ENCODE measurements around the gene PRPF38A. TPM values are rescaled to one million over a fixed set of nuclear protein-coding genes. Genes with fewer than 3 reads are reported as not detected.

Gene PRPF38A
- total RNA-seq, 1 experiment from 2014 or later, result 62.4 TPM

DNA sequence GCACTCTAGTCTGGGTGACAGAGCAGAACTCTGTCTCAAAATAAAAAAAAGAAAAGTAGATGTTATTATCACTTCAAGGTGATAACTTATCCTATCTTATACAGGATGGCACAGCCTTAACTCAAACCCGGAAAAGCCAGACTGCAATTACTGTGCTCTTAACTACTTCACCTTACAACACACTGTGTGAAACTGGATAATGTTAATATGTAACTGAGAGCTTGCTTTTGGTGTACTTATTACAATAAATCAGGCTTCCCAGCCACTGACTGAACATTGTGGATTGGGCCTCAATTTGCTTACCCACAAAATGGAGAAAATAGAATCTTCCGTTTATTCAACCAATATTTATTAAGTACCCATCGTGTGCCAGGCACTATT, 1.6 kb upstream of the PRPF38A start:
- TF ChIP-seq ATF1 (CRISPR knock-in tag; IDR thresholded peaks at IDR 0.05), result no peak
- TF ChIP-seq, protein P1, sequence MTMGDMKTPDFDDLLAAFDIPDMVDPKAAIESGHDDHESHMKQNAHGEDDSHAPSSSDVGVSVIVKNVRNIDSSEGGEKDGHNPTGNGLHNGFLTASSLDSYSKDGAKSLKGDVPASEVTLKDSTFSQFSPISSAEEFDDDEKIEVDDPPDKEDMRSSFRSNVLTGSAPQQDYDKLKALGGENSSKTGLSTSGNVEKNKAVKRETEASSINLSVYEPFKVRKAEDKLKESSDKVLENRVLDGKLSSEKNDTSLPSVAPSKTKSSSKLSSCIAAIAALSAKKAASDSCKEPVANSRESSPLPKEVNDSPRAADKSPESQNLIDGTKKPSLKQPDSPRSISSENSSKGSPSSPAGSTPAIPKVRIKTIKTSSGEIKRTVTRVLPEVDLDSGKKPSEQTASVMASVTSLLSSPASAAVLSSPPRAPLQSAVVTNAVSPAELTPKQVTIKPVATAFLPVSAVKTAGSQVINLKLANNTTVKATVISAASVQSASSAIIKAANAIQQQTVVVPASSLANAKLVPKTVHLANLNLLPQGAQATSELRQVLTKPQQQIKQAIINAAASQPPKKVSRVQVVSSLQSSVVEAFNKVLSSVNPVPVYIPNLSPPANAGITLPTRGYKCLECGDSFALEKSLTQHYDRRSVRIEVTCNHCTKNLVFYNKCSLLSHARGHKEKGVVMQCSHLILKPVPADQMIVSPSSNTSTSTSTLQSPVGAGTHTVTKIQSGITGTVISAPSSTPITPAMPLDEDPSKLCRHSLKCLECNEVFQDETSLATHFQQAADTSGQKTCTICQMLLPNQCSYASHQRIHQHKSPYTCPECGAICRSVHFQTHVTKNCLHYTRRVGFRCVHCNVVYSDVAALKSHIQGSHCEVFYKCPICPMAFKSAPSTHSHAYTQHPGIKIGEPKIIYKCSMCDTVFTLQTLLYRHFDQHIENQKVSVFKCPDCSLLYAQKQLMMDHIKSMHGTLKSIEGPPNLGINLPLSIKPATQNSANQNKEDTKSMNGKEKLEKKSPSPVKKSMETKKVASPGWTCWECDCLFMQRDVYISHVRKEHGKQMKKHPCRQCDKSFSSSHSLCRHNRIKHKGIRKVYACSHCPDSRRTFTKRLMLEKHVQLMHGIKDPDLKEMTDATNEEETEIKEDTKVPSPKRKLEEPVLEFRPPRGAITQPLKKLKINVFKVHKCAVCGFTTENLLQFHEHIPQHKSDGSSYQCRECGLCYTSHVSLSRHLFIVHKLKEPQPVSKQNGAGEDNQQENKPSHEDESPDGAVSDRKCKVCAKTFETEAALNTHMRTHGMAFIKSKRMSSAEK (CRISPR knock-in tag; IDR thresholded peaks at IDR 0.05; ENCODE audit: borderline replicate concordance), result no peak
- TF ChIP-seq SMAD3 (CRISPR knock-in tag; IDR thresholded peaks at IDR 0.05; ENCODE audit: borderline replicate concordance), result no peak
- POLR2A ChIA-PET, result interaction anchor here (1.9 kb wide), 1 partner anchor 347 kb away, joined by 10 read pairs; the partner anchor contains the start of genes BTF3L4 and TXNDC12
- no peak for DNase-seq (ENCODE audit: low spot score)
- Mint-ChIP-seq H3K9me3 (no peaks in the 10 kb centered on the region), H3K4me1 (peaks cover 23% of the 10 kb centered on the region), H3K27ac (peak overlapping the region; percentile 57; the same call in 1 of the 2 replicates), H3K36me3 (peaks cover 43% of the 10 kb centered on the region), H3K27me3 (ENCODE audit: low read depth) (no peaks in the 10 kb centered on the region), H3K4me3 (peak overlapping the region; percentile 100)
- ATAC-seq, result no peak
- CTCF ChIA-PET, result no interaction called here

DNA sequence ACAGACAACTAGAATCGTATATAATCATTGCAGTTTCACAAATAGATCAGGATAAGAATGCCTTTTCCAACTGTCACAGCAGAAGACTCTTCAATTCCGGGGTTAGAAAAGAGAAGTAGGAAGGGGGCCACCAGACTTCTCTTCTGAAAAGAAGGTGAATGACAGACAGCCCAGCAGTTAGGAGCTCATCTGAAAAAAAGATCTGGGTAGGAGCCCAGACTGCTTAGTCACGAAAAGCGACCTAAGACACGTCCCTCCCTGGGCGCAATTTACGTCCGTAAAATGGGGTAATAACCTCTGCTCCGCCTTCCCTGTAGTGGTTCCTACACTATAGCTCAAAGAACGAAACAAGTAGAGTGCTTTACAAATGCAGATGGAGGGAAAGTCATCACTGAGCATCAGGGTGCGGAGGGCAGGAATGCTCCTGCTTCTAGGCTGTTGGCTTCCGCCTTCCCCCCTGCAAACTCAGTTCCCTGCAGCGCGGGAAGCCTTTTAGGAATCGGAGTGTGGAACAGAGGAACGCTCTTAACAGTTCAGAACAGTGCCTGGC, 761 bp upstream of the PRPF38A start:
- DNase-seq (ENCODE audit: low spot score), result peak; percentile 51
- Mint-ChIP-seq H3K27me3 (ENCODE audit: low read depth) (no peaks in the 10 kb centered on the region), H3K4me1 (peaks cover 23% of the 10 kb centered on the region), H3K9me3 (no peaks in the 10 kb centered on the region), H3K36me3 (peaks cover 49% of the 10 kb centered on the region), H3K4me3 (peak overlapping the region; percentile 100), H3K27ac (peak overlapping the region; percentile 100)
- ChIA-PET CTCF (interaction anchor here (0.8 to 1.6 kb wide), 5 partner anchors 21 to 283 kb away, joined by 3 to 13 read pairs (median 4); no protein-coding TSS in a partner anchor), POLR2A (interaction anchor here (0.7 to 1.9 kb wide), 11 partner anchors 17 to 348 kb away, joined by 3 to 16 read pairs (median 3); partner anchors contain the start of genes BTF3L4, CC2D1B, SHISAL2A and TUT4)
- TF ChIP-seq GABPB1 (CRISPR knock-in tag; IDR thresholded peaks at IDR 0.05) (no peak), ZNF232 (CRISPR knock-in tag; IDR thresholded peaks at IDR 0.05) (no peak), ZNF138 (CRISPR knock-in tag; conservative IDR thresholded peaks at IDR 0.05) (no peak), TEAD1 (CRISPR knock-in tag; IDR thresholded peaks at IDR 0.05) (peak; percentile 16; the same call in 1 of the 2 replicates), SMAD3 (CRISPR knock-in tag; IDR thresholded peaks at IDR 0.05; ENCODE audit: borderline replicate concordance) (no peak), FOXP1 (CRISPR knock-in tag; IDR thresholded peaks at IDR 0.05; ENCODE audit: borderline replicate concordance) (no peak)
- TF ChIP-seq, protein P2, sequence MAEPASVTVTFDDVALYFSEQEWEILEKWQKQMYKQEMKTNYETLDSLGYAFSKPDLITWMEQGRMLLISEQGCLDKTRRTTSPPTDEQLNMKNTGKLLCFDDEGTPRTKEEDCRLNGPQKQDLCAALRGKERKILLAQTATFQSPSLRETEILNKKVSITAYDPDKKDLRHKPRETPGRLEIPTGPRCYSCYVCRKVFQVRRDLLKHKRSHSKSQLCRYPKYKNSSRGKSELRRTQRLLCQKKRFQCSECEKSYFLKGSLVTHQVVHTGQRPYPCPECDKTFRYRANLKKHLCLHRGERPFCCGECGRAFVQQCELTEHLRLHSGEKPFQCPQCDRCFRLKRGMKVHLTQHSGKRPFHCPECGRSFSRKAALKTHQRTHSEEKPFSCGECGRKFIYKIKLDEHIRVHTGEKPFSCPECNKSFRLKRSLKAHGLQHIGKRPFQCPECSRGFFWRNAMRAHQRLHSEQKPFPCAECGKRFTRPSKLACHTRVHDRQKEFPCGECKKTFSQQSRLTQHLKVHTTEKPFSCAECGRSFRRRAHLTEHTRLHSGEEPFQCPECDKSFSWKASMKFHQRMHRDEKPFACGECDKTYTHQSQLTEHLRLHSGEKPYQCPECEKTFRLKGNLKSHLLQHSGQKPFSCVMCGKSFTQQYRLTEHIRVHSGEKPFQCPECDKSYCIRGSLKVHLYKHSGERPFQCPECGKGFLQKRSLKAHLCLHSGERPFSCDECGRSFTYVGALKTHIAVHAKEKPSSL (CRISPR knock-in tag; conservative IDR thresholded peaks at IDR 0.05), result no peak
- TF ChIP-seq, protein P3, sequence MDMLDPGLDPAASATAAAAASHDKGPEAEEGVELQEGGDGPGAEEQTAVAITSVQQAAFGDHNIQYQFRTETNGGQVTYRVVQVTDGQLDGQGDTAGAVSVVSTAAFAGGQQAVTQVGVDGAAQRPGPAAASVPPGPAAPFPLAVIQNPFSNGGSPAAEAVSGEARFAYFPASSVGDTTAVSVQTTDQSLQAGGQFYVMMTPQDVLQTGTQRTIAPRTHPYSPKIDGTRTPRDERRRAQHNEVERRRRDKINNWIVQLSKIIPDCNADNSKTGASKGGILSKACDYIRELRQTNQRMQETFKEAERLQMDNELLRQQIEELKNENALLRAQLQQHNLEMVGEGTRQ (CRISPR knock-in tag; IDR thresholded peaks at IDR 0.05), result no peak
- TF ChIP-seq, protein P4, sequence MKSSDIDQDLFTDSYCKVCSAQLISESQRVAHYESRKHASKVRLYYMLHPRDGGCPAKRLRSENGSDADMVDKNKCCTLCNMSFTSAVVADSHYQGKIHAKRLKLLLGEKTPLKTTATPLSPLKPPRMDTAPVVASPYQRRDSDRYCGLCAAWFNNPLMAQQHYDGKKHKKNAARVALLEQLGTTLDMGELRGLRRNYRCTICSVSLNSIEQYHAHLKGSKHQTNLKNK (CRISPR knock-in tag; IDR thresholded peaks at IDR 0.05), result no peak
- TF ChIP-seq, protein P5, sequence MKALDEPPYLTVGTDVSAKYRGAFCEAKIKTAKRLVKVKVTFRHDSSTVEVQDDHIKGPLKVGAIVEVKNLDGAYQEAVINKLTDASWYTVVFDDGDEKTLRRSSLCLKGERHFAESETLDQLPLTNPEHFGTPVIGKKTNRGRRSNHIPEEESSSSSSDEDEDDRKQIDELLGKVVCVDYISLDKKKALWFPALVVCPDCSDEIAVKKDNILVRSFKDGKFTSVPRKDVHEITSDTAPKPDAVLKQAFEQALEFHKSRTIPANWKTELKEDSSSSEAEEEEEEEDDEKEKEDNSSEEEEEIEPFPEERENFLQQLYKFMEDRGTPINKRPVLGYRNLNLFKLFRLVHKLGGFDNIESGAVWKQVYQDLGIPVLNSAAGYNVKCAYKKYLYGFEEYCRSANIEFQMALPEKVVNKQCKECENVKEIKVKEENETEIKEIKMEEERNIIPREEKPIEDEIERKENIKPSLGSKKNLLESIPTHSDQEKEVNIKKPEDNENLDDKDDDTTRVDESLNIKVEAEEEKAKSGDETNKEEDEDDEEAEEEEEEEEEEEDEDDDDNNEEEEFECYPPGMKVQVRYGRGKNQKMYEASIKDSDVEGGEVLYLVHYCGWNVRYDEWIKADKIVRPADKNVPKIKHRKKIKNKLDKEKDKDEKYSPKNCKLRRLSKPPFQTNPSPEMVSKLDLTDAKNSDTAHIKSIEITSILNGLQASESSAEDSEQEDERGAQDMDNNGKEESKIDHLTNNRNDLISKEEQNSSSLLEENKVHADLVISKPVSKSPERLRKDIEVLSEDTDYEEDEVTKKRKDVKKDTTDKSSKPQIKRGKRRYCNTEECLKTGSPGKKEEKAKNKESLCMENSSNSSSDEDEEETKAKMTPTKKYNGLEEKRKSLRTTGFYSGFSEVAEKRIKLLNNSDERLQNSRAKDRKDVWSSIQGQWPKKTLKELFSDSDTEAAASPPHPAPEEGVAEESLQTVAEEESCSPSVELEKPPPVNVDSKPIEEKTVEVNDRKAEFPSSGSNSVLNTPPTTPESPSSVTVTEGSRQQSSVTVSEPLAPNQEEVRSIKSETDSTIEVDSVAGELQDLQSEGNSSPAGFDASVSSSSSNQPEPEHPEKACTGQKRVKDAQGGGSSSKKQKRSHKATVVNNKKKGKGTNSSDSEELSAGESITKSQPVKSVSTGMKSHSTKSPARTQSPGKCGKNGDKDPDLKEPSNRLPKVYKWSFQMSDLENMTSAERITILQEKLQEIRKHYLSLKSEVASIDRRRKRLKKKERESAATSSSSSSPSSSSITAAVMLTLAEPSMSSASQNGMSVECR (CRISPR knock-in tag; IDR thresholded peaks at IDR 0.05; ENCODE audit: borderline replicate concordance), result peak; percentile 63; the same call in 1 of the 2 replicates
- TF ChIP-seq, protein P6, sequence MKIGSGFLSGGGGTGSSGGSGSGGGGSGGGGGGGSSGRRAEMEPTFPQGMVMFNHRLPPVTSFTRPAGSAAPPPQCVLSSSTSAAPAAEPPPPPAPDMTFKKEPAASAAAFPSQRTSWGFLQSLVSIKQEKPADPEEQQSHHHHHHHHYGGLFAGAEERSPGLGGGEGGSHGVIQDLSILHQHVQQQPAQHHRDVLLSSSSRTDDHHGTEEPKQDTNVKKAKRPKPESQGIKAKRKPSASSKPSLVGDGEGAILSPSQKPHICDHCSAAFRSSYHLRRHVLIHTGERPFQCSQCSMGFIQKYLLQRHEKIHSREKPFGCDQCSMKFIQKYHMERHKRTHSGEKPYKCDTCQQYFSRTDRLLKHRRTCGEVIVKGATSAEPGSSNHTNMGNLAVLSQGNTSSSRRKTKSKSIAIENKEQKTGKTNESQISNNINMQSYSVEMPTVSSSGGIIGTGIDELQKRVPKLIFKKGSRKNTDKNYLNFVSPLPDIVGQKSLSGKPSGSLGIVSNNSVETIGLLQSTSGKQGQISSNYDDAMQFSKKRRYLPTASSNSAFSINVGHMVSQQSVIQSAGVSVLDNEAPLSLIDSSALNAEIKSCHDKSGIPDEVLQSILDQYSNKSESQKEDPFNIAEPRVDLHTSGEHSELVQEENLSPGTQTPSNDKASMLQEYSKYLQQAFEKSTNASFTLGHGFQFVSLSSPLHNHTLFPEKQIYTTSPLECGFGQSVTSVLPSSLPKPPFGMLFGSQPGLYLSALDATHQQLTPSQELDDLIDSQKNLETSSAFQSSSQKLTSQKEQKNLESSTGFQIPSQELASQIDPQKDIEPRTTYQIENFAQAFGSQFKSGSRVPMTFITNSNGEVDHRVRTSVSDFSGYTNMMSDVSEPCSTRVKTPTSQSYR (CRISPR knock-in tag; IDR thresholded peaks at IDR 0.05), result no peak
- TF ChIP-seq, protein P7, sequence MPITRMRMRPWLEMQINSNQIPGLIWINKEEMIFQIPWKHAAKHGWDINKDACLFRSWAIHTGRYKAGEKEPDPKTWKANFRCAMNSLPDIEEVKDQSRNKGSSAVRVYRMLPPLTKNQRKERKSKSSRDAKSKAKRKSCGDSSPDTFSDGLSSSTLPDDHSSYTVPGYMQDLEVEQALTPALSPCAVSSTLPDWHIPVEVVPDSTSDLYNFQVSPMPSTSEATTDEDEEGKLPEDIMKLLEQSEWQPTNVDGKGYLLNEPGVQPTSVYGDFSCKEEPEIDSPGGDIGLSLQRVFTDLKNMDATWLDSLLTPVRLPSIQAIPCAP (CRISPR knock-in tag; IDR thresholded peaks at IDR 0.05), result no peak
- ATAC-seq, result peak; percentile 78
